Endometrial microvascular endothelial cells (primary cell): ENCODE measurements around the gene AGPAT2. TPM values are rescaled to one million over a fixed set of nuclear protein-coding genes. Genes with fewer than 3 reads are reported as not detected.

Source experiments
- in situ Hi-C: cut with HindIII; loops from 2 replicates; pipeline ENCODE4 v1.10.0; 2017; ENCODE audit warnings: low sequenced_read_pairs, low pct_unique_long_range_greater_than_20kb; ENCODE audit errors: inconsistent ontology term
- total RNA-seq: library from RNA; depleted of rRNA; stranded (reverse); fragments of >200 nt; gene quantifications from one replicate; pipeline ENCODE4 v1.2.3, GENCODE V29; 2015; ENCODE audit errors: inconsistent ontology term

Gene AGPAT2
- total RNA-seq, 1 donor from 2014 or later: 31.7 TPM

GRCh38 chr9:136667940-136668760 lies 19.1 kb downstream of the AGPAT2 start:
- in situ Hi-C loops: no loop called here

GRCh38 chr9:136667214-136667939 lies 19.9 kb downstream of the AGPAT2 start:
- in situ Hi-C loops: no loop called here

GRCh38 chr9:136666372-136667213 lies 20.7 kb downstream of the AGPAT2 start:
- in situ Hi-C loops: no loop called here

- in situ Hi-C loops: no loop called here
These were observed 21.4 kb downstream of the AGPAT2 start for GRCh38 chr9:136665704-136666371.

- in situ Hi-C loops: no loop called here
These were observed 22.1 kb downstream of the AGPAT2 start for GRCh38 chr9:136665111-136665703.

- in situ Hi-C loops: no loop called here
These were observed 23.0 kb downstream of the AGPAT2 start for GRCh38 chr9:136664000-136664915.

- in situ Hi-C loops: no loop called here
These were observed 24.3 kb downstream of the AGPAT2 start, which contains the start of gene EGFL7 for GRCh38 chr9:136662656-136663581. Gene EGFL7 (plus strand): TSS chr9:136662916. CDS start chr9:136668283, 5,367 bp downstream.

GRCh38 chr9:136662326-136662655 lies 25.0 kb downstream of the AGPAT2 start:
- in situ Hi-C loops: no loop called here

GRCh38 chr9:136661641-136662325 lies 25.5 kb downstream of the AGPAT2 start:
- in situ Hi-C loops: no loop called here

- in situ Hi-C loops: no loop called here
These were observed 26.2 kb downstream of the AGPAT2 start for GRCh38 chr9:136660971-136661550.

GRCh38 chr9:136659861-136660784 lies 27.1 kb downstream of the AGPAT2 start:
- in situ Hi-C loops: no loop called here

GRCh38 chr9:136658849-136659535 lies 28.3 kb downstream of the AGPAT2 start:
- in situ Hi-C loops: no loop called here

GRCh38 chr9:136657974-136658848 lies 29.0 kb downstream of the AGPAT2 start:
- in situ Hi-C loops: no loop called here
